Measurements from ENCODE around the gene WDR1.
"Not testable (repeated sequence)": the region's sequence is repeated elsewhere in the genome, so short reads cannot be mapped to it uniquely, and the experiment has no call there.

The WDR1 gene

DNA sequence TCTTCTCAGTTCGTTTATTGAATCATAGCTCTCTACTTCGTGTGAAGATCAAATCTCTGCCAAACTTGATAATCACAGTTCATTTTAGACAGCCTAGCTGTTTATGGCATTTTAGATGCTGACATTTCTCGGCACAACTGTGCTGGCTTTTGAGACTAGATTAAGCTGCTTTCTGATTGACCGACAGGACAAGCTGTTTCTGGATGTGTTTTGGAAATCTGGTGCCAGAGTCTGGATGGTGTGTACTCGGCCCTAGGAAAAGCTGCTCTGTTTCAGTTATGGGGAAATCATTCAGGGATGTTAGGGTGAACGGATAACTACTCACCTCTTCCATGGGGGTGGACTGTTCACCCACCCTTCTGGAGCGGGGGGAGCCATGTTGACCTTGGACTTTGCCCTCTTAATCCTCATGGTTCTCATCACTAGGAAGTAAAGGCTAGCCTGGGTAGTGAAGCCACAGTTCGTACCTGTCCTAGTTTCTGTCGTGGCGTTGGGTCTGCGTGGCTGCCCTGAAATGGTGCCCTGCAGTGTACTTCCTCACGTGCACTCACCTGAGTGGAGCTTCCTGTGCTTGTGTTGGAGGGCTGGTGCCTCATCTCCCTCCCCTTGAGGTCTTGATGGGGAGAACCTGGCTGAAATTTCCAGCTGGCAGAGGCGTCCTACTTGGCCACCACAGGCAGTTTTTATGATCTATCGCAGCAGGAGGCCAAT is 13.7 kb upstream of the WDR1 start:
- no peak for DNase-seq

GRCh38 chr4:10129196-10130177 is 12.9 kb upstream of the WDR1 start:
- no peak for DNase-seq

DNA sequence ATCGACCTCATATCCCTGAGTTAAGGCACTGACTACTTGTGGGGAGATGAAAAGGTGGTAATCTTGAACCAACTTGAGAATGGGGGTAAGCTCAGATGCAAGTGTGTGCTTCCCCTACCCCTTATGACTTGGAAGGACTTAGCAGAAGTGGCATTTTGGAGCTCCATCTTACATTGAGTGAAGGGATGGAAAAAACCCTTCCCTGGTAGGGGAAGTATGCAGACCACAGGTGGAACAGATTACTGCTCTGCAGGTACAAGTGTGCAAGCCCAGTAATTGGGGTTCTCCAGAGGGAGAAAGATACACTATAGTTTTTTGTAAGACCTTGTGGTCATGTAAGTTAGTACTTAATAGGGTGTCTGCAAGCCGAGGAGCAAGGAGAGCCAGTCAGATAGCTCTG is 12.2 kb upstream of the WDR1 start:
- no peak for DNase-seq

- not testable (repeated sequence) for DNase-seq
Observed at GRCh38 chr4:10127531-10127930, 10.9 kb upstream of the WDR1 start.

DNA sequence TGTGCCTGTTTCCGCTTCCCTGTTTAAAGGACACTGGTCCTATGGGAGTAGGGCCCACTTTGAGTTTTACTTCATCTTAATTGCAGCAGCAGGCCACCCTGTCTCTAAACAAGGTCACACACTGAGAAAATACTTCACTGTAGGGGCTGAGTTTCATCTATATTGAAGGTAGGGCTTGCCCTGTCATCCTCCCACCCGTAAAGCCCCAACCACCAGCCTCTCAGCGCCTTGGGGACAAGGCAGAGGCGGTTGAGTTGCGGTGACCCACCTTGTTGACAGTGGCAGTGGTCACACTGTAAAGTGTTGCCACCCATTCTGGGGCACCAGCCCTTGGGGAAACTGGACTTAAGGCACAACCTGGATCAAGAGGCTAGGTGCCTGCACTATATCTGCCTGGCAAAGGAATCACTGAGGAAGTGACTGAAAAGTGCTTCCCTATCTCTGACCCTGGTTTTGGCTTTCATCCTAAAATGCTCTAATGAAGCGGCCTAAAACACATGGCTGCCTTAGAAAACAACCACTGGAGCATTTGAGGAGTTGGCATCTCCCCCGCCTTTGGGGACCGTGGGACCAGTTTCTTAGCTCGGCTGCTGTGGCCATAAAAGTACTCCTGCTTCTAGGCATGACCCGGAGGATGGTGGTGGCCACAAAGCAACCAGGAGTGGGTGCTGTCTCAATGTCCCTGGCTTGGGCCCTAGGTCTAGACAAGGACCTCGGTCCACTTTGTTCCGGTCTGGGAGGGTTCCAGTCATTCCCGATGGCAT is 7.8 kb upstream of the WDR1 start:
- no peak for DNase-seq

GRCh38 chr4:10123227-10124101 is 6.9 kb upstream of the WDR1 start:
- DNase-seq, result no peak

- DNase-seq, result no peak
Observed at GRCh38 chr4:10122236-10122932, 5.8 kb upstream of the WDR1 start.

DNA sequence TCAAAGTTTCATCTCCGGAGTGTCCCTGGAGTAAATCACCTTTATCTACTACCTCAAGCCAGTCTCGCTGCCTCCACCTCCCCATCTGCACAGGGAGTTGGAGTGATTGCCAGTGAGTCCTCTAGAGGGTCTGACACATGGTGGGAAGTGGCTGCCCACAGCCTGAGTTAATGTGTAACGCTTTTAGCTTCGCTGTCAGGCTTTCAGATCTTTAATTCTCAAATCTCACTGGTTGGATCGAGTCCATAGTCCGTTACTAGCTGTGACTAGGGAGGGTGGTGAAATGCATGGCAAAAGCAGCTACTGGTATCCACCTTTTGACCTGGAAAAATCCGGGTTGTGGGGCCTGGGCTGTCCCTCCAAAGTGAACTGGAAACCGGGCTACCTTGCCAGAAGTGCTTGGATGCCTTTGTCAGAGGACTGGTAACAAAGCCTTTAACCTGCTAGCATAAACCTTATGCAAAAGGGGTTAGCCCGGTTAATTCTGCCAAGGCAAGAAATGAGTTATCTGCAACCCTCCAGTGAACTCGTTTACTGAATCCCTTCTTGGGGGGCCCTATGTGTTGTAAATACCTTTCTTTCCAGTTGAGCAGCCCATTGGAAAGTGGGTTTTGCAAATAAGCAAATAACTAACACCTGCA is 5.1 kb upstream of the WDR1 start:
- no peak for DNase-seq

DNA sequence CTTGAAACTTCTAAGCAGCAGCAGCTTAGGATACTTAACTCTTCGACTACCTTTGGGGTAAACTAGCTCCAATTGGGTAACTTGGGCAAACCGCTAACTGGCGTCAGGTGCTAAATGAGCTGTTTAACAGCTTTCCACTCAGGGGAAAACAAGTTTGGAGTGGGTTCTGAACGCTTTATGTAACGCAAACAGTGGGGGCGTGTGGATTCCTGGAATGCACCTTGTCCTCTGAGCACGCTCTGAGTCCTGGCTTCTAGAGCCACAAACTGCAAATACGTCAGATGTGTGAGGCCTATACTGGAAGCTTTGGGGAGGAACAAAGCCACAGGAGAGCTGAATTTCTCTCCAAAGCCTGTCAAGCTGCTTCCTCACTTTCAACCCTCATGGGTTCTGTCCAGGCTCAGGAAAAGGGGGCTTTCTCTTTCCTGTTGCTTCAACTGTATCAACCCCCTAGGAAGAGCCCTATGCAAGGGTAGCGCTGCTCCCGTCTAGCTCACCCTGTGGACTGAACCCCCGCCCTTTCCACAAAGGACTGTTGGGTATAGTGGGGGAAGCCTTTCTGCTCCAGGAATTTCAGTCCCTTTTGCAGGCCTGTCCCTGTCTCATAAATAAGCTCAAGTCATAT is 4.5 kb upstream of the WDR1 start:
- DNase-seq, result no peak

GRCh38 chr4:10119773-10120172 is 3.2 kb upstream of the WDR1 start:
- no peak for DNase-seq

- DNase-seq, result no peak
Observed at GRCh38 chr4:10119278-10119677, 2.7 kb upstream of the WDR1 start.

GRCh38 chr4:10118048-10119004 is 1.7 kb upstream of the WDR1 start:
- DNase-seq, result no peak

- DNase-seq, result peak; percentile 49 to 54
Observed at GRCh38 chr4:10117359-10118047, 904 bp upstream of the WDR1 start.

GRCh38 chr4:10115797-10116568 is 616 bp downstream of the WDR1 start:
- peak; percentile 63 to 68 for DNase-seq

DNA sequence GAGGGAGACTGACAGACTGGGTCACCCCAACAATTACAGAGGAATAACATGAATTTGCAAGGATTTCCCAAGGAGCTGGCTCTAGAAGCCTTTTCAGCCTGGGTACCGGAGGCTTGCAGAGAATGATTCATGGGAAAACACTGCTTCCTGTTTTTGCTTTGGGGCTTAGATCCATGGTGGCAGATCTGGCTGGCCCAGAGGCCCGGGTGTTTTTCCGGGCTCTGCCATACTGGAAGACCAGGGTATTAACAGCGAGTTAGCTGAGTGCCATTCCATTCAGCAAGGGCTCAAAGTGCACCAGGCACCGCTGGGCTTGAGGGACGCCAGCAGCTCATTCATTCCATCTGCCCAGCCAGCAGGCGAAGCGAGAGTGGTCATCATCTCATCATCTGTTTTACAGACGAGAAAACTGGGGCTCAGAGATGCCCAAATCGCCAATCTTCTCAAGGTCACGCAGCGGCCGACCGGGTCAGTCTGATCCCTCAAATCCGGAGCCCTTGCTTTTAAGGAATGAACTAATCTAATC is 1.3 kb downstream of the WDR1 start:
- DNase-seq, result no peak

GRCh38 chr4:10114607-10115006 is 2.0 kb downstream of the WDR1 start:
- DNase-seq, result no peak

- no peak for DNase-seq
Observed at GRCh38 chr4:10114147-10114546, 2.5 kb downstream of the WDR1 start.

Measured in activated CD4-positive, alpha-beta T cell treated with anti-CD3 and anti-CD28 coated beads for 4 hours (primary cell).